ENCODE measurements around the gene ENOX2. TPM values are rescaled to one million over a fixed set of nuclear protein-coding genes. Genes with fewer than 3 reads are reported as not detected.

ENOX2 gene
- total RNA-seq: 15.2 and 15.7 TPM in 2 replicates

GRCh38 chrX:130902783-130903613 is at the start of gene ENOX2:
Gene ENOX2 (minus strand): TSS chrX:130903209. CDS start chrX:130703216, 199,993 bp downstream.

Other genes starting within 250 kb of the ENOX2 start
- not detected in 2 replicates for gene ARHGAP36, start 155.1 kb upstream of the ENOX2 start, total RNA-seq